Activated naive CD4-positive, alpha-beta T cell treated with anti-CD3 and anti-CD28 coated beads, Interleukin-2, amount 50 U/mL, for 16 hours (primary cell): ENCODE measurements around the gene QPCTL.
"Not testable (repeated sequence)": the region's sequence is repeated elsewhere in the genome, so short reads cannot be mapped to it uniquely, and the experiment has no call there.

Experiments
- DNase-seq: peaks from one replicate; pipeline ENCODE4 v3.0.0-alpha.2; 2020

Gene QPCTL

DNA sequence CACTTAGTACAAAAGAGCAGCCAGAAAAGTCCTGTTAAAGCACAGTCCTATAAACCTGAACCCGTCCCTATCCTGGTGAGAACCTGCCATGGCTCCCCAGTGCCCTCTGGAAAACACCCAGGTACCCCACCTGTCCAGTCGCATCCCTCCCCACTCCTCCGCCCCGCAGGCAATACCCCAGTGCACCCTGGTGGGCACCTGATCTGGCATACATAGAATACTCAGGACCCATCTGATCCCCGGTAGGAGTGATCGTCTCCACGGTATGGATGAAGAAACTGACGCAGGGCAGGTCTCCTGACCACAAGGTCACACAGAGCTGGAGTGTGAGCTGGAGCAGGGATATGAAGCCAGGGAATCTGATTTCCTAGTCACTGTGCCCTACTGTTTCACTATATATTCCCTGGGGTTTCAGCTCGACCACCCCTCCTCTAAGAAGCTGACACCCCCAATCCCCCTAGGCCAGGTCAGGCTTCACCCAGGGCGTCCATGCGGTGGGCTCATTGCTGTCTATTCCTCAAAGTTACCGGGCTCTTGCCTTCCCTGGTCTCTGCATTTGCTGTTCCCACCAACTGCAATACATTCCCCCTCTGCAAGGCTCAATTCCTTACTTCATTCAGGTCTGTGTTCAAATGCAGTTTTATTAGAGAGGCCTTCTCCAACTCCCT, 25.7 kb downstream of the QPCTL start:
- no peak for DNase-seq

DNA sequence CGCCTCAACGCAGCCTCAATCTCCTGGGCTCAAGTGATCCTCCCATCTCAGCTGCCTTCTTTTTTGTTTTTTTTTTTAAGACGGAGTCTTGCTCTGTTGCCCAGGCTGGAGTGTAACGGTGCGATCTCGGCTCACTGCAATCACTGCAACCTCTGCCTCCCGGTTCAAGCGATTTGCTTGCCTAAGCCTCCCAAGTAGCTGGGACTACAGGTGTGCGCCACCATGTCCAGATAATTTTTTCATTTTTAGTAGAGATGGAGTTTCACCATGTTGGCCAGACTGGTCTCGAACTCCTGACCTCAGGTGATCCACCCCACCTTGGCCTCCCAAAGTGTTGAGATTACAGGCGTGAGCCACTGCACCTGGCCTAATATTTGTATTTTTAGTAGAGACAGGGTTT, 27.6 kb downstream of the QPCTL start:
- DNase-seq = not testable (repeated sequence)

- not testable (repeated sequence) for DNase-seq
Measured at GRCh38 chr19:45728683-45729082, 36.2 kb downstream of the QPCTL start.

DNA sequence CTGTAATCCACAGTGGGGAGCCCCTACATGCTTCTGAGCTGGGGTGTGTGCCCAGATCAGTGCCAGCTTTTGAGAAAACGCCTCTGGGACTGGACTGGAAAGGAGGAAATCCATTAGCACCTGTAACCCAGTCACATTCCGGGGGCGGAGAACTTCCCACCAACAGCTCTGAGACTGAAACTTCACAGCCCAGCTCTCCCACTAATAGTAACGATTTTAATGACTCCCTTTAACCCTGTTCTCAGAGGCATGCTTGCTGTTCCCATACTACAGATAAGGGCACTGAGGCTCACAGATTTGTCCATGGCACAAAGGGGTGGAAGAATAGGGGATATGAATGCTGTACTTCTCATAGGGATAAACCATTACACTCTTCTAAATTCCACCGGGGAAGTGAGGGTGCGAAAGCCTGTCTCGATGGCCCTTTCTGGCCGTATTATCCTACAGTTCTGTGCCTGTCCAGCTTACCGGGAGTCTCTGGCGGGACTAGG, 37.4 kb downstream of the QPCTL start:
- DNase-seq = no peak

DNA sequence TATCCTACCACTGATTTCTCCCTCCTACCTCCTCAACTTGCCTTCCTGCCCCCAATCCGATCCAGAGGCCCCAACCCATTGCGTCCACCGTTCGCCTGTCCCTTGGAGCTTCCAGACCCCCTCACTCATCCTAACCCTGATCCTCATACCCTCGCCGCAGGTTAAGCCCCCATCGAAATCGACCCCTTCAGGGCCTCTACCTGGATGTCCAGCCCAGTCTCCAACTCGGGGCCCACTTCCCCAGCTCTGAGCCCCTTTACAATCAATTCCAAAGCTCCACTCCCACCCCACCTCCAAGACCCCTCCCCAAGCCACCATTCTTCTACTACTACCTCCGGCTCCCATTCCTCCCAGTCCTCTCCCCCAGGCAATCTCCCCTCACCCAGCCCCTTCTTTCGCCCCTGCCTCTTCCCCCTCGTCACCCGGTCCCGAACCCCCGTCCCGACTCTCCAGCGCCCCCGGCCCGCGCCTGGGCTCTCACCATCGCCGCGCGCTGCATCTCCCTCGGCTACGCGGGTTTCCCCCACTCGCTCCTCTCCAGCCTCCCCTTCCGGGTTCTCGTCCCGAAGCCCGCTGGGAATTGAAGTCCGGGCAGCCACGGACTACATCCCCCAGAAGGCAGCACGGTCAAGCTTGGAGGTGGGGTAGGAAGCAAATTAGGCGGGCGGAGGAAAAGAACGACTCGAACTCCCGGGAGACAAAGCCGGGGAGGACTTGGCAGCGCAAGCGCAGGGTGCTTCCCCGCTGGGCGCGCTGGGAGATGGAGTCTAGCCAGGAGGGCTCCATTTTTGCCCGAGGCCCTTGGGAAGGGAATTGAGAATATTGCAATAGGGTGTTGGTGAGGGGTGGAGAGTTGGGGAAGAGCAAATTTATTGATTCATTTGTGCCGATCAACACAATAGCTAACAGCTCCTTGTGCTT, 38.2 kb downstream of the QPCTL start, which contains the start of gene FBXO46:
FBXO46 (minus strand) TSS at position 529 of the 921 bp plus-strand sequence. CDS start 17,401 bp downstream, outside the sequence.
- peak; percentile 94 for DNase-seq

DNA sequence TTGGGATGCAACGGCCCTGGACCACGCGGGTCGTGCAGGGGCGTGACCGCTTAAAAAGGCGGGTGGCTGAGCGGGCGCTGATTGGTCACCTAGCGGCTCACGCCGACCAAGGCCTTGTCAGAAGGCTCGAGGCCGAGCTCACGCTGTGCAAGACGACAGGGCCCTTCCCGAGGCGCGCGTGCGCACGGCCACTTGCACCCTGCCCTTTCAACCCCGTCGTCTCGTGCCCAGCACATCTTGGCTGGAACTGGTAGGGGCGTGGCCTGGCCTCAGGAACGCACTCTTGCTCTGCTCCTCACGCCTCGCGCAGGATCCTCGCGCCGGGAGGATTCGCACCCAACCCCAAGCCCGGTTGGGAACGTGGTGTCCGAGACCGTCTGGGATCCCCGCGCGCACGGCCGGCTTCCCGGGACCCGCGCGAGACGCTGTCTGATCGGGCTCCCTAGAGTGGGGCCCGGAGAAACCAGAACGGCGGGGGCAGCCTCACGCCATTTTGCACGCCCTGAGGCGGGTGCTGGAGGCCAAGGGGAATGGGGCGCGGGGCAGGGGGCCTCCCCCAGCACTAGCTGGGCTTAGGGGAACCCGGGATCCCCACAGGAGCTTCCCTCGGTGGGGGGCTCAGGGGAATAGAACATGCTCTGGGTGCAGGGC, 40.8 kb downstream of the QPCTL start, which contains the start of gene MEIOSIN:
MEIOSIN (plus strand) TSS at position 280 of the 651 bp plus-strand sequence. CDS start 1,938 bp downstream, outside the sequence.
- no peak for DNase-seq

DNA sequence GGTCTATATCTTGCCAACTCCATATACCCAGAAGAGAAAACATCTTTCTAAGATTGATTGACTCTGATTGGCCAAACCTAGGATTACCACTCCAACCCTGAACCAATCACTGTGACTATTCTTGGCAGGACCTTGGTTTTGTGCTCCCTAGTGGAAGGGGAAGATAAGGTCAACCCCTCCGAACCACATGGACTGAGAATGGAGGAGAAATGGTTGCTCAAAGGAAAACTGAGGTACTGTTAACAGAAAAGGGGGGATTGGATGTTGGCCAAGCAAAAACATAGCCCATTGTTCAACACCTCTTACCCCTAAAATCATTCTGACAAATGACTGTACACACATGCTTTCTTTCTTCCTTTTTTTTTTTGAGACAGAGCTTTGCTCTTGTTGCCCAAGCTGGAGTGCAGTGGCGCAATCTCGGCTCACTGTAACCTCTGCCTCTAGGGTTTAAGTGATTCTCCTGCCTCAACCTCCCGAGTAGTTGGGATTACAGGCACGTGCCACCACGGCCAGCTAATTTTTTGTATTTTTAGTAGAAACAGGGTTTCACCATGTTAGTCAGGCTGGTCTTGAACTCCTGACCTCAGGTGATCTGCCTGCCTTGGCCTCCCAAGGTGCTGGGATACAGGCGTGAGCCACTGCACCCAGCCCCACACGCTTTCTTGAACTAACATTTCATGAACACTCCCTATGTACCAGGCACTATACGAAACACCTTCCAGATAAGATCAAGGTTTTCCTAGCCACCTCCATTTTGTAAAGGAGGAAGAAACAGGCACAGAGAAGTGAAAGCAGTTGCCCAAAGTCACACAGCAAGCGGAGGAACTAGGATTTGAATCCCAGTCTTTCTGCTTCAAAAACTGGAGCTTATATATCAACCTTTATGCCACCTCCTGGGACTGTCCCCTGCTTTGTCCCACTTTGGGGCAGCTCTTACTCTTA, 47.3 kb downstream of the QPCTL start:
- no peak for DNase-seq

GRCh38 chr19:45742969-45743368, 50.5 kb downstream of the QPCTL start:
- DNase-seq = no peak

- no peak for DNase-seq
Measured at GRCh38 chr19:45745606-45746005, 53.1 kb downstream of the QPCTL start.

GRCh38 chr19:45746866-45747265, 54.4 kb downstream of the QPCTL start:
- no peak for DNase-seq

DNA sequence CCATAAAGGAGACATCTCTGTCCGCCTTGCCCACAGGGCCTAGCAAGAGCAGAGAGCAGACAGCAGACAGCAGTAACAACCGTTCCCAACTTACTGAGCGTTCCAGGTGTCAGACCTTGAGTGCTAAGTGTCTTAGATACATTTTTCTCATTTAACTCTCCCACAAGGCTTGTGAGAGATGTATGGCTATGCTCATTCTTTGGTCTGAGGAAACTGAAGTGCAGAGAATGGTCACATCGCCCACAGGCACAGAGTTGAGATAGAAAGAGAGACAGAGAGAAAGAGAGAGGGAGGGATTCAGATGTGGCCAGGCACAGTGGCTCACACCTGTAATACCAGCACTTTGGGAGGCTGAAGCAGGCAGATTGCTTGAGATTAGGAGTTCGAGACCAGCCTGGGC, 55.0 kb downstream of the QPCTL start:
- no peak for DNase-seq

GRCh38 chr19:45751483-45751882, 59.0 kb downstream of the QPCTL start:
- not testable (repeated sequence) for DNase-seq

- DNase-seq = no peak
Measured at GRCh38 chr19:45752639-45753038, 60.2 kb downstream of the QPCTL start.

DNA sequence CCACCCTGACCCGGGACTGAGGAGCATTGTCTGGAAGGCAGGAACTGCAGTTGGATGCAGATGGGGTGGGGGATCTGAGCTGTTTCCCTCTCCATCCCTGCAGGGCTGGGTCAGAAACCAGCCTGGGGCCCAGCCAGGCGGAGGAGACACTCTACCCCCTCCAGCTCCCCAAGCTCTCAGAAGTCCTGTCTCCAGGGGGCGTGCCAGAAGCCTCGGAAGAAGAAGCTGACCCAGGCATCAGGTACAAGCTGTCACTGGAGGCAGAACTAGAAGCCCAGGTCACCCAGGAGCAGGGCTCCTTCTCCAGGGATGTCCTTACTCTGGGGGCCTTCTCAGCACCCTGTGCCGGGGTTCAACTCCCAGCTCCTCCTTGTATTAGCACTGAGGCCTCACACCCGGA, 61.1 kb downstream of the QPCTL start:
- DNase-seq = no peak
